ENCODE measurements around the gene DERL3. TPM values are rescaled to one million over a fixed set of nuclear protein-coding genes. Genes with fewer than 3 reads are reported as not detected.

DERL3 gene
- total RNA-seq = 1.2 TPM

GRCh38 chr22:23838681-23839468 is at the start of gene DERL3:
Gene DERL3 (minus strand): TSS chr22:23839006. CDS start chr22:23838987, 19 bp downstream.

GRCh38 chr22:23857606-23858483 is 19.0 kb upstream of the DERL3 start, which contains the start of gene SLC2A11:
Gene SLC2A11 (plus strand): TSS chr22:23857875. CDS start chr22:23858000, 125 bp downstream.

GRCh38 chr22:23786752-23787599 is 51.8 kb downstream of the DERL3 start, which contains the start of gene SMARCB1:
Gene SMARCB1 (plus strand): TSS chr22:23786966. CDS start chr22:23787170, 204 bp downstream.

Other genes with a start within 250 kb of the DERL3 start
- gene DRICH1, start 206.7 kb downstream of the DERL3 start, total RNA-seq = 0.77 TPM
- not detected for gene RGL4, start 148.0 kb downstream of the DERL3 start, total RNA-seq
- gene ZNF70, start 87.9 kb downstream of the DERL3 start, total RNA-seq = 11.4 TPM
- not detected for gene VPREB3, start 84.6 kb downstream of the DERL3 start, total RNA-seq
- 0.88 TPM for gene C22orf15, start 76.0 kb downstream of the DERL3 start, total RNA-seq
- gene CHCHD10, start 71.0 kb downstream of the DERL3 start, total RNA-seq = 4.8 TPM
- gene MMP11, start 66.2 kb downstream of the DERL3 start, total RNA-seq = 13.6 TPM
- 61.6 TPM for gene SMARCB1, start 52.0 kb downstream of the DERL3 start, total RNA-seq
- gene SLC2A11, start 18.9 kb upstream of the DERL3 start, total RNA-seq = 33.2 TPM
- 98.0 TPM for gene MIF, start 55.4 kb upstream of the DERL3 start, total RNA-seq
- 2.8 TPM for gene GSTT2B, start 122.2 kb upstream of the DERL3 start, total RNA-seq
- gene DDTL, start 127.9 kb upstream of the DERL3 start, total RNA-seq = not detected
- gene DDT, start 135.4 kb upstream of the DERL3 start, total RNA-seq = 44.5 TPM
- gene GSTT2, start 141.1 kb upstream of the DERL3 start, total RNA-seq = not detected
- not detected for gene GSTT4, start 166.4 kb upstream of the DERL3 start, total RNA-seq
- gene CABIN1, start 172.3 kb upstream of the DERL3 start, total RNA-seq = 71.1 TPM